PC-3 (cell line): ENCODE measurements around the gene CDK5RAP2.

Experiments
- CTCF ChIP-seq: fragments of 300-600 bp; sonication (generic); conservative IDR thresholded peaks from 2 replicates; pipeline ENCODE4 v1.5.1; 2017; ENCODE audit warnings: antibody characterized with exemption, low read depth, mild to moderate bottlenecking, low read length
- EZH2 ChIP-seq: fragments of 300-600 bp; sonication (generic); IDR thresholded peaks from one replicate; pipeline ENCODE4 v1.6.1; 2017; ENCODE audit warnings: antibody characterized with exemption, mild to moderate bottlenecking, low read length; ENCODE audit not compliant: unreplicated experiment

DNA sequence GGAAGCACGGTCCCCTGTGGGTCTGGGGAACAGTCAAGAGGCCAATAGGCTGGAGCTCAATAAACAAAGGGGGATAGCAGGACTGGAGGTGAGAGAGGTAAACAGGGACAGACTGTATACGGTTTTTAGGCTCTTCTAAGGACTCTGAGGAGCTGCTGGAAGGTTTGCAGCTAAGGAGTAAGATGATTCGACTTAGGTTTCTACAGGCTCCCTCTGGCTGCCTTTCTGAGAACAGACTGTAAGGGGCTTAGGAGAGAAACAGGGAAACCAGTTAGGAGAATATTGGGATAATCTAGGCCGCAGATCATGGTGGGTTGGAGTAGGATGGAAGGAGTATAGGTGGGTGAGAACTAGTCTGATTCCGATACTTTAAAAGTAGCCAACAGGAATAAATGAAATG, 10.4 kb downstream of the CDK5RAP2 start:
- TF ChIP-seq CTCF (no peak), EZH2 (no peak)
